ENCODE results near the gene TRANK1.
"Not testable (repeated sequence)": the region's sequence is repeated elsewhere in the genome, so short reads cannot be mapped to it uniquely, and the experiment has no call there.

DNA sequence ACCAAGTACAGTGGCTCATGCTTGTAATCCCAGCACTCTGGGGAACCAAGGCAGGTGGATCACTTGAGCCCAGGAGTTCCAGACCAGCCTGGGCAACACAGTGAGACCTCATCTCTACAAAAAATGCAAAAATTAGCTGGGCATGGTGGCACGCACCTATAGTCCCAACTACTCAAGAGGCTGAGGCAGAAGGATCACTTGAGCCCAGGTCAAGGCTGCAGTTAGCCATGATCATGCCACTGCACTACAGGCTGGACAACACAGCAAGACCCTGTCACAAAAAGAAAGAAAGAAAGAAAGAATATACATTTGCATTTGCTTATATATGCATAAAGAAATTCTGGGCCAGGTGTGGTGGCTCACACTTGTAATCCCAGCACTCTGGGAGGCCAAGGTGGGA lies 13.4 kb downstream of the TRANK1 start:
- not testable (repeated sequence) for TF ChIP-seq CTCF (IDR thresholded peaks at IDR 0.05; ENCODE audit: insufficient read depth, low read length, poor library complexity, severe bottlenecking); EZH2phosphoT487 (conservative IDR thresholded peaks at IDR 0.05; ENCODE audit: low read length)
